ENCODE measurements around the gene ATXN1. TPM values are rescaled to one million over a fixed set of nuclear protein-coding genes. Genes with fewer than 3 reads are reported as not detected.

The ATXN1 gene
- total RNA-seq, 1 donor from 2014 or later: 98.0 TPM

GRCh38 chr6:16762268-16762549, 949 bp upstream of the ATXN1 start:
- no peak for DNase-seq (ENCODE audit: low spot score)

DNA sequence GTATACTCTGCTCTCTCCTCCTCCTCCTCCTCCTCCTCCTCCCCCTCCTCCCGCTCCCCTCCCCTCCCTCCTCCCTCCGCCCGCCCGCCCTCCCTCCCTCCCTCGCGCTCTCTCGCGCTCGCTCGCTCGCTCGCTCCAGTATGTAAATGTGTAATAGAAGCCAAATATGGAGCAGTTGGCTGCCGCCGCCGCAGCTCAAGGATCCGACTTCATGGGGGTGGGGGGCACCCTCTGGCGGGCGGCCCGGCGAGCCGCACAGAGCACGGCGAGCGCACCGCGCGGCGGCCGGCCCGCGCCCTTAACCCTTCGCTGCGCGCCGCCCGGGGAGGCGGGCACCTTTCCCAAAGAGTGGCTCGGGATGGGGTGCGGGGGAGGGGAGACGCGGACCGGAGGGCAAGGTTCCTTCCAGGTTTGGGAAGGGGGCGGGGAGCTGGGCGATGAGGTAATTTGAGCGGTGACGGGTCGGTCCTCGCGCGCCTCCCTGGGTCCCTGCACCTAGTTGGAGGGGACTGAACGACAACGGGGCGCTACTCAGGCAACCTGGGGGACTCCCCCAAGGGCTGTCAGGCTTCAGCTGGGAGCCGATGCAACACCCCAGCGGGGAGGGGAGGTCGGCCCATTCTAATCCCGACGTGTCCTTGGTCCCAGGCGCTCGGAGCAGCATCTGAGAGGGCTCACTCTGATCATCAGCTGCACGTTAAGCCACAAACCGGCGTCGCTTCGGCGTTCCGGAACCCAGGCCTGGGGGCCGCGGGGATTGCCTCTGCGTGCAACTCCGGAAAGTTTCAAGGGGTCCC, 409 bp upstream of the ATXN1 start:
- DNase-seq (ENCODE audit: low spot score): peak; percentile 92

DNA sequence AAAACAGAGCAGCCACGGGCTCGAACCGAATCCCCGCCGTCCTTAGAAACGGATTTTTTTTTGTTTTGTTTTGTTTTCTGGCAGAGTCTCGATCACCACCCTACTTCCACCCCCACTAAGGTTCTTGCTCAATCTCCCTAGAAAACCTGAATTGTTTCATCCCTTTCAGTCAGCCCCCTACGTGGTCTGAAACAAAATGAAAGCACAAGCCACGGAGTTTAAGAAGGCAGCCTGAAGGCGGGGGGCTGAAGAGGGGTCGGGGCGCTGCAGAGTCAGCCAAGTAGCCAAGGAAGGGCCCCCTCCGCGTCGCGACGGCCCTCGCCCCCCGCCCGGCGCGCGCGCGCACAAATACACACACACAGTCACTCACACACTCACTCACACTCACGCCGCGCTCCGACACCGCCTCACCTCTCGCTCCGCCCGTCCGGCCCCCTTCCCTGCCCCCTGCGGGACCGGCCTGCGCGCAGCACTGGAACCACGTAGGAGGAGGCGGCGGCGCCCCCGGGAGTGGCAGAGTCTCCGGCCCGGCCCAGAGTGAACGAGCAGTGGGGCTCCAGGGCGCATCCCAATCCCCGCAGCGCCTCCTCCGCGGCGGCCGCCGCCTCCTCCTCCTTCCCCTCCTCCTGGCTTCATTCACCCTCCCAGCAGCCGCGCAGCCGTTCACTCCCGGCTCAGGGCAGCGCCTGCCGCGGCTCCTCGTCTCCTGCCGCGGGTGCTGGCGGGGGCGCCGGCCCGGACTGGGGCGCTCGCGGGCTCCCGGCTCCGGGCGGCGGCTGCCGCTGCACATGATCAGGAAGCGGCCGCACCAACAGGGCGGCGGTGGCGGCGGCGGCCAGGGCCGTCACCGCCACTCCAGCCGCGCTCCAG, 1.4 kb downstream of the ATXN1 start:
- DNase-seq (ENCODE audit: low spot score): peak; percentile 96

- DNase-seq (ENCODE audit: low spot score): peak; percentile 53
Measured at GRCh38 chr6:16759181-16759645, 2.0 kb downstream of the ATXN1 start.

- peak; percentile 47 for DNase-seq (ENCODE audit: low spot score)
Measured at GRCh38 chr6:16758163-16758975, 2.9 kb downstream of the ATXN1 start.

GRCh38 chr6:16757332-16757731, 3.9 kb downstream of the ATXN1 start:
- no peak for DNase-seq (ENCODE audit: low spot score)

- no peak for DNase-seq (ENCODE audit: low spot score)
Measured at GRCh38 chr6:16756660-16757255, 4.5 kb downstream of the ATXN1 start.

GRCh38 chr6:16755544-16755943, 5.7 kb downstream of the ATXN1 start:
- no peak for DNase-seq (ENCODE audit: low spot score)

- no peak for DNase-seq (ENCODE audit: low spot score)
Measured at GRCh38 chr6:16754876-16755275, 6.4 kb downstream of the ATXN1 start.

DNA sequence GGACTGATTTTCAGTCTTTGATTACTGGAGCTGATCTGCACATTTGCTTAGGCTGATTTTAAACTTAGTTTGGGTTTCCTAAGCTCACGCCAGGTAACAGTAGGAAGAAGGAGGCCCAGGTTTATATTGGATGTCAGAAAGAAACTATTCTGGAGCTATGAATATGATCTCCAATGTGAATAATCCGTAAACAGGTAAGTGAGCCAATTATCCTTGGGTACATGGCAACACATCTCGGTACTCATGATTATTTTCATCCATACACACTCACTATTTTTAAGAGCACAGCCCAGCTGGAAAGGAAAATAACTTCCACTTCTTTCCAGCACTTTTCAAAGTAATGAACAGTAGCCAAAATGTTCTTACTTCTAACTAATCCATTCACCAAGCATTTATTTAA, 7.0 kb downstream of the ATXN1 start:
- DNase-seq (ENCODE audit: low spot score): no peak

GRCh38 chr6:16753341-16753740, 7.9 kb downstream of the ATXN1 start:
- DNase-seq (ENCODE audit: low spot score): peak; percentile 56

- DNase-seq (ENCODE audit: low spot score): peak; percentile 85
Measured at GRCh38 chr6:16752206-16752866, 8.9 kb downstream of the ATXN1 start.

DNA sequence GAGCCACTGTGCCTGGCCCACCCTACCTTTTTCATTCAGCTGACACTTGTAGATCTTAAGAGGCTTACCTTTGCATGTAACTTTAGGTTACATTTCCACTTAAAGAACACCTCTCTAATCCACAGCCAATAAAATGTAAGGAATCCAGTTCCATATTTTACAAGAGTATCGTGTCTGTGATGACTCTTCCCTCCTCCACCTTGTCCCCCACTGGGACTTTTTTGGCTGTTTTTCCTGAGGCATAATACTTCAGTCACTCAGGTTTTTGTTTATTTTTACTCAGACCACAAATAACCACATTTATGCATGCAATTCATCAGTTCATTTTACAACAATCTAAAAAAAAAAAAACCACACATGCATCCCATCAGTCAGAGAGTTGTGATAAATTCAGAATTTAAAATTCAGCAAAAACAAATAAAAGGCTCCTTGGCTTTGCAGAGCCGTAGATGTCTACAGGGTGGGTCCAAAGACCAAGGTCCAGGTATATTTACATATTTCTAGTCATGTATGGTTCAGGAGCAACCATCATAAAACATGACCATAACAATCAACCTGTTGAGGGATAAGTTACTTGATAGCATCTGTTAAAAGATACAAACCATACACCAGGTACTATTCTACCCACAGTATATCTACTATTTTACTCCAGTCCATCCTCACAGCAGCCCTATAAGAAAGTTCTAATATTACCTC, 9.9 kb downstream of the ATXN1 start:
- DNase-seq (ENCODE audit: low spot score): no peak

- DNase-seq (ENCODE audit: low spot score): no peak
Measured at GRCh38 chr6:16750566-16750965, 10.7 kb downstream of the ATXN1 start.

DNA sequence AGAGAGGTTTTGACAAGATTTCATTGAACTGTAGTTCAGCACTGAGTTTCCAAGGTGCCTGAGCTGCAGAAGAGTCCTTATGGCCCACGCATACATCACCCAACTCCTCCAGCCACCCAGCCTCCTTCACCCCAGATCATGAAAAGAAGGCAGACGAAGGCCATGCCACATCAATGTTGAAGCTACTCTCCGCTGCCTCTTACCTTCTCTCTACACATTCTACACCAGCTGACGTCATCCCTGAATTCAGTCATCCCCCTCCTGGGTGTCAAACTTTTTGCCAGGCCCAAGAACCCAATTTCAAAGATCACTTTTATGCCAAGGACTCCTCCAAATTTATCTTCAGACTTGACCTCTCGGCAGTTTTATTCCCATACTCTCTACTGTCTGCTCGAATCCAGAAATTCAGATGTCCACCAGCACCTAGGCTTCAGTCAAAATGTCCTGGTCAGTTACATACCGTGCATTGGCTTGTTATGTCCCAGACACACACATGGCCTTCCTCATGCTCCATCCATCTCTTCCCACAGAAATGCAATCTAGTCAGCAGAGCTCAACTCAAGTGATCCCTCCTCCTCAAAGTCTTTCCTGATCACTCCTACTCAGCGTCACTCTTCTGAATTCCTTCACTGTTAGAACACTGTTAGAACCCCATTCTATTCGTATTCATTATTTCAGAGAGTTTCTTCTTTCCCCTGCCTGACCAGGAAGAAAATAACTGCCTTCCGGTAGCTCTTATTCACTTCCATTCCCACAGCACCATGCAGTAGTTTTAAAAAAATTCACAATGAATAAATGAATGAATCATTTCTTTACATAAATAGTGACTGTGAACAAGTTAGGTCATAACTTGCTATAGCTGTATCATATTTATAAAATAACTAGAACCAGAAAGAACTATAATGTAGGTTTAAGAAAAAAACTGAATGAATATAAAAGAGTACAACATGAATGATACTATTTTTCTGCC, 11.5 kb downstream of the ATXN1 start:
- no peak for DNase-seq (ENCODE audit: low spot score)

DNA sequence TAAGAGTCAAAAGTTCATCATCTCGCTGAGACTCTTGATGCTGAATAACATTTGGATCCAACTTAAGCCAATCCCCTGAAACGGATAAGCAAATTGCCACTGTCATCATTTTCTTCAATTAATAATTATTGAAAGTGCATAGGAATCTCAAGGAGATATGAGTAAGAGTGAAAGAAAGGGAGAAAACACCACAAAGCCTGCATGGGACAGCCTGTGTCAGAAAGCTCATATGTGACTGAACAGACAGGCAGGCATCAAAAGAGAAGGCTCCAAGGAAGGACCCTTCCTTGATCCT, 13.3 kb downstream of the ATXN1 start:
- no peak for DNase-seq (ENCODE audit: low spot score)

DNA sequence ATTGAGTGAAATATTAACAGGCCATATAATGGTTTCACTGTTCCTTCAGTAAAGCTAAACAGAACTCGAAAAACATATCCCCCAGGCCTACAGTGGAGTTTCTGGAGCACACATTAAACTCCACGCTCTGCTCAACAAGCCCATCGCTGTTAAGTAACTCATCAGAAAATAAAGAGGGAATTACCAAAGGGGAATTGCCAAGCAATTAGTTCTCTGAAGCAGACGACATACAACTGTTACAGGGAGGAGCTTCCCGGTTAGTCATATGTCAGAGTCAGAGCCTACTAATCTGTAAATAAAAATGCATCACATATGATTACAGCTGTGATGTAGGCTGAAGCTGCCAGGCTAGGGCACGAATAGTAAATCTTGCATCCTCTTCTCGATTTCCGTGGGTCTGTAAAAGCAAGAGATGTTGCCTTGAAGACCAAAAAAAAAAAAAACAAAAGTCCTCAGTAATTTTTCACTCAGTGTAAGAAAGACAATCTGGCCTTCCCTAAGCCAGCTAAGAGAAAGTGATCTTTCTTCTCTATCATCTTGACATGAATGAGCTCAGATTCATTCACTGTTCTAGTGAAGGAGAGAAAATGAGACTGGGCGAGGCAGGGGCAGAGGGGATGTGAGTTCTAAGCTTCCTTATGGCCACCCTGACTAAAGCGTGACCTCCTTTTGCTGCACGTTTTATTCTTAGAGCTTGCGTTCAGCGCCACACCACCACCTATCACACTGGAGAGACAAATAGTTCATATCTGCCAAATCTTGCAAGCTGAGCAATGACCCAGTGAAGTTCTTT, 13.8 kb downstream of the ATXN1 start:
- DNase-seq (ENCODE audit: low spot score): peak; percentile 63

DNA sequence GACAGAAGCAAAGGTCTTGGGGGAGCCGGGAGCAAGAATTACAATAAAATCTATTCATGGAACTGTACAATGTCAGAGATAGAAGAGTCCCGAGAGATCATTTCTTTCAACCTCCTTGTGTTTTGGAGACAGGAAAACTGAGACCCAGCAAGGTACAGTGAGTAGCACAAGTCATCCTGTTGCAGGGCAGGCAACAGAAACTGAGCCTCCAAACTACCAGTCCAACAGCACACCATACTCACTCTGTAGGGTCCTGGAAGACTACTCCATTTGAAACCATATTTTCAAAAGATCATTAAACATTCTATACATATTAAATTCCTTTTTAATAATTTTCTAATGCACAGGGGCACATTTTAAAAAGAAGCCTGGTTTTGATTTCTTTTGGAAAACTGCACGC, 14.4 kb downstream of the ATXN1 start:
- DNase-seq (ENCODE audit: low spot score): no peak

- no peak for DNase-seq (ENCODE audit: low spot score)
Measured at GRCh38 chr6:16746401-16746800, 14.9 kb downstream of the ATXN1 start.

All from umbilical cord (tissue), 2 donors.